Esophagus squamous epithelium (tissue), 4 donors: ENCODE data around the gene DACT3.

ENCODE experiments used
- POLR2A ChIP-seq, 4 donors: fragments of 450-650 bp; IDR thresholded peaks; one replicate each; pipeline ENCODE4 v1.6.1; 2017; ENCODE audit warnings: antibody characterized with exemption in 4 of 4, mild to moderate bottlenecking in 4 of 4, moderate library complexity in 3 of 4
- TF ChIP-seq, protein P1 (sequence below), 6 experiments: fragments of 450-650 bp in 4 of 6; fragments of 200-600 bp in 2 of 6; sonication (generic) in 2 of 6; IDR thresholded peaks; one replicate each; pipeline ENCODE4 v1.5.1; 2016 to 2019; ENCODE audit warnings: antibody characterized with exemption in 6 of 6, mild to moderate bottlenecking in 4 of 6, moderate library complexity in 4 of 6

DNA sequence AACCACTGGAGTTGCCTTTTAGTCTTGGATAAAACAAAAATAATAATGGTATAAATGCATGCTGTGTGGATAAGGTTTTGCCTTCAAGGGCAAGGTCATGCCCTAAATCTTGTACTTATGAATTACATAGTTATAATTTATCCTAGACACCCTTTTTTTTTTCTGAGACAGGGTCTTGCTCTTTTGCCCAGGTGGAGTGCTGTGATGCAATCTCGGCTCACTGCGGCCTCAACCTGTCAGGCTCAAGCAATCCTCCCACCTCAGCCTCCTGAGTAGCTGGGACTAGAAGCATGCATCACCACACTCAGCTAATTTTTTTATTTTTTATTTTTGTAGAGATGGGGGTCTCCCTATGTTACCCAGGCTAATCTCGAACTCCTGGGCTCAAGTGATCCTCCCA lies 7.7 kb upstream of the DACT3 start:
- TF ChIP-seq, protein P1, sequence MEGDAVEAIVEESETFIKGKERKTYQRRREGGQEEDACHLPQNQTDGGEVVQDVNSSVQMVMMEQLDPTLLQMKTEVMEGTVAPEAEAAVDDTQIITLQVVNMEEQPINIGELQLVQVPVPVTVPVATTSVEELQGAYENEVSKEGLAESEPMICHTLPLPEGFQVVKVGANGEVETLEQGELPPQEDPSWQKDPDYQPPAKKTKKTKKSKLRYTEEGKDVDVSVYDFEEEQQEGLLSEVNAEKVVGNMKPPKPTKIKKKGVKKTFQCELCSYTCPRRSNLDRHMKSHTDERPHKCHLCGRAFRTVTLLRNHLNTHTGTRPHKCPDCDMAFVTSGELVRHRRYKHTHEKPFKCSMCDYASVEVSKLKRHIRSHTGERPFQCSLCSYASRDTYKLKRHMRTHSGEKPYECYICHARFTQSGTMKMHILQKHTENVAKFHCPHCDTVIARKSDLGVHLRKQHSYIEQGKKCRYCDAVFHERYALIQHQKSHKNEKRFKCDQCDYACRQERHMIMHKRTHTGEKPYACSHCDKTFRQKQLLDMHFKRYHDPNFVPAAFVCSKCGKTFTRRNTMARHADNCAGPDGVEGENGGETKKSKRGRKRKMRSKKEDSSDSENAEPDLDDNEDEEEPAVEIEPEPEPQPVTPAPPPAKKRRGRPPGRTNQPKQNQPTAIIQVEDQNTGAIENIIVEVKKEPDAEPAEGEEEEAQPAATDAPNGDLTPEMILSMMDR (IDR thresholded peaks at IDR 0.05), result no peak
- no peak for TF ChIP-seq POLR2A (IDR thresholded peaks at IDR 0.05)
